GM19023 (cell line): Measurements from ENCODE around the gene RNF152.

Experiments used
- ATAC-seq: cut with Tn5 transposase; IDR thresholded peaks from one replicate; pipeline ENCODE4 v1.9.1; 2021; ENCODE audit warnings: mild to moderate bottlenecking, moderate library complexity; ENCODE audit not compliant: unreplicated experiment

RNF152 gene

GRCh38 chr18:61892683-61893308, at the start of gene RNF152:
Gene RNF152 (minus strand): TSS chr18:61893007. CDS start chr18:61816463, 76,544 bp downstream.
- peak; percentile 1 for ATAC-seq

- ATAC-seq, result no peak
Observed at GRCh38 chr18:61941948-61942471, 49.2 kb upstream of the RNF152 start.

GRCh38 chr18:61939046-61939674, 46.4 kb upstream of the RNF152 start:
- ATAC-seq, result peak; percentile 71

GRCh38 chr18:61935362-61935761, 42.6 kb upstream of the RNF152 start:
- ATAC-seq, result no peak

GRCh38 chr18:61931654-61932379, 39.0 kb upstream of the RNF152 start:
- no peak for ATAC-seq

- no peak for ATAC-seq
Observed at GRCh38 chr18:61929881-61930640, 37.3 kb upstream of the RNF152 start.

GRCh38 chr18:61926532-61926931, 33.7 kb upstream of the RNF152 start:
- no peak for ATAC-seq

GRCh38 chr18:61924550-61924949, 31.7 kb upstream of the RNF152 start:
- ATAC-seq, result no peak

- ATAC-seq, result no peak
Observed at GRCh38 chr18:61922435-61922834, 29.6 kb upstream of the RNF152 start.

- no peak for ATAC-seq
Observed at GRCh38 chr18:61921621-61922235, 28.9 kb upstream of the RNF152 start.

- ATAC-seq, result no peak
Observed at GRCh38 chr18:61917818-61918217, 25.0 kb upstream of the RNF152 start.

- no peak for ATAC-seq
Observed at GRCh38 chr18:61912476-61912875, 19.7 kb upstream of the RNF152 start.

- no peak for ATAC-seq
Observed at GRCh38 chr18:61910101-61910500, 17.3 kb upstream of the RNF152 start.

- ATAC-seq, result no peak
Observed at GRCh38 chr18:61908661-61909060, 15.9 kb upstream of the RNF152 start.

GRCh38 chr18:61901323-61901986, 8.6 kb upstream of the RNF152 start:
- peak; percentile 98 for ATAC-seq

- ATAC-seq, result no peak
Observed at GRCh38 chr18:61900504-61901281, 7.9 kb upstream of the RNF152 start.

- no peak for ATAC-seq
Observed at GRCh38 chr18:61898640-61899101, 5.9 kb upstream of the RNF152 start.

GRCh38 chr18:61896757-61897156, 4.0 kb upstream of the RNF152 start:
- no peak for ATAC-seq

GRCh38 chr18:61896118-61896517, 3.3 kb upstream of the RNF152 start:
- ATAC-seq, result no peak
